NCI-H1092 (cell line): ENCODE results near the gene FLII.
A peak's percentile ranks its signal among the peaks of the same experiment; 100 is the strongest.

Source experiments
- DNase-seq: peaks from one replicate; lab custom pipeline; 2025; lab: John Stamatoyannopoulos, UW

The FLII gene

DNA sequence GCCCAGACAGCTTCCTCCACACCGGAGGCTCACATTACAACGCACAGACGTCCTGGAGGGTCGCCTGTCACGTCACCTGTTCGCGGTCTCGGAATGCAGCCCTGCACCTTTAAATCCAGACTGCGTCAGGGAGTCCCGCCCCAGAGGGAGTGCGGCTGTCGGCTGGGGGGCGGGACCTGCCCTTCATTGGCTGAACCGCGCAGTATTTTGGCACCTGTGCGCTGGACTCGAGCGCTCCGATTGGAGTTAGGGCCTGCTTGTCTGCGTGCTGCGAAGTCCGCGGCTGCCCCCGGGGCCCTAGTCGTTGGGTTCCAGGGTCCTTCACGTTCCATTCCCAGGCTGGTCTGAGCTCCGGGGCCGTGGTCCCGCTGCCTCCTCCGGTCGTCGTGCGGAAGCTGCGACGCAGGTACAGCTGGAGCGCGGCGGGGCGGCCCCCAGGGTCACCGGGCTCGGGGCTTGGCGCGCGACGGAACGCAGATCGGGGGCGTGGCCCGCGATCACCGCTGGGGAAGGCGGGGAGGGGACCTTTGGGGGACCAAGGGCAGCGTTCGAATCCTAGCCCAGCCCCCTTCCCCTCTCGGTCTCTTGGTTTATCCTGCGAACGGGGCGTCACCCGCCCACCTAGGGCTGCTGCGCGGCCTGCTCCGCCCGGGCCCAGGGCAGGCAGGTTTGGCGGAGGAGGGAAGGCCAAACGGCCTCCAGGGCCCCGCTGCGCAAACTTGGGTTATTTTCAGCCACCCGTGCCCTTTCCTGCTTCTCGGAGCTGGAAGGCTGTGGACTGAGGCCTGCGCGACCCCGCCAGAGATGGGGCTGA lies 2.0 kb upstream of the FLII start, which contains the start of gene MIEF2:
Gene MIEF2 (plus strand): TSS at position 331 of the 814 bp plus-strand sequence. CDS start 2,059 bp downstream, outside the sequence.
- peak; percentile 78 for DNase-seq

DNA sequence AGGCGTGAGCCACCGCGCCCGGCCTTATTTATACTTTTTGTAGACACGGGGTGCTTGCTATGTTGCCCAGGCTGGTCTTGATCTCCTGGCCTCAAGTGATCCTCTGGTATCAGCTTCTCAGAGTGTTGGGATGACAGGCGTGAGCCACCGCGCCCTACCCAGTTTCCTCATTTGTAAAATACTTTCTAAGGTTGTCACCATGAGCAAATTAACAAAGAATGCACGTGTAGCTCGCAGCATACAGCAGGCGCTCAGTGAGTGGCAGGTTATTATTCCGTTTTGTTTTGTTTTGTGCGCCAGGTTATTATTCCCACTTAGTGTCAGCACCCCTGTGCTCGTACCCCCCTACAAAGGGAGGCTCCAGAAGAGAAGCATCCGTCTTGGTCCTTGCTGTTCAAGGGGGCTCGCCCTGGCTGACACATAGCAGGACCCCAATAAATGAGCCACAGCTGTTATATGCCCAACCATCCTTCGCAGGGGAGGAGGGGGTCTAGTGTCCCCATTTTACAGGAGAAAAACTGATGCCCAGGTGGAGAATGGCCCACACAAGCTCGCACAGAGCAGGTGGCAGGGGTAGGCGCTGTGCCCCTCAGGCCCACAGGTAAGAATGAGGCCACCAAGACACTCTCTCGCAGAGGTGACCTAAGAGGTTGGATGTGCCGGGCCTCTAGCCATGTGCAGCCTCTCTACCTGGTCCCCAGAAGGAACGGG lies 1.2 kb upstream of the FLII start:
- no peak for DNase-seq

DNA sequence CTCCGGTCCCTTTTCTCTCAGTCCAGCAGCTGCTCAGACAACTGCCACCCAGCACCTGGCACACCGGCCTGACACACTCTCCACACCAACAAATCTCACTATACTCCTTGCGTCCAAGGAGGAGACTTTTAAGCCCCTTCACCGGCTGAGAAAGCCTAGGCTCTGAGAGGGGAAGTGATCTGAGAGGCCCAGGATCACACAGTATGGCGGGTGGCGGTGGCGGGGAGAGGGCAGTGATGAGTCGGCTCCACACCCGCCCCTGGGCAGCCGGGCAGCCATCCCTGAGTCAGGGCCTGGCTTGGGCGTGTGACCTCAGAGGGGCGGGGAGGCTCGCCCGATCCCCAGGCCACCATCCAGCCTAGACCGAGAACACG lies 569 bp downstream of the FLII start:
- no peak for DNase-seq

GRCh38 chr17:18257268-18257981 lies 1.1 kb downstream of the FLII start:
- DNase-seq = no peak

DNA sequence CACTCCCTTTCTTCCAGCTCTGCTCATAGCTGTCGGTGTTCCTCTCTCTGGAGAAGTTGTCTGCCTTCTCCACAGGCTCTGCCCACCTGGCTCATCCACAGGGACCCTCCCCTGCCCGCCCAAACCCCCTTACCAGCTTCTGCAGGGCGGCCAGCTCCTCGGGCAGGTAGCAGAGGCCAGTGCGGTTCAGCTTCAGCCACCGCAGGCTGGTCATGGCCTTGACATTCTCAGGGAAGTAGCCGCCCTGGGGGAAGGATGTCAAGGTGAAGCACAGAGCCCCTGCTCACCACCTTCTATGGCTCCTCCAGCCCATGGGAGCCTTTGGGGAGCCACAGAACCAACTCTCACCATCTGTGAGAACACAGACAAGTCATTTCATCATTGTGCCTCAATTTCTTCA lies 1.8 kb downstream of the FLII start:
- no peak for DNase-seq

GRCh38 chr17:18256351-18256750 lies 2.2 kb downstream of the FLII start:
- DNase-seq = no peak

DNA sequence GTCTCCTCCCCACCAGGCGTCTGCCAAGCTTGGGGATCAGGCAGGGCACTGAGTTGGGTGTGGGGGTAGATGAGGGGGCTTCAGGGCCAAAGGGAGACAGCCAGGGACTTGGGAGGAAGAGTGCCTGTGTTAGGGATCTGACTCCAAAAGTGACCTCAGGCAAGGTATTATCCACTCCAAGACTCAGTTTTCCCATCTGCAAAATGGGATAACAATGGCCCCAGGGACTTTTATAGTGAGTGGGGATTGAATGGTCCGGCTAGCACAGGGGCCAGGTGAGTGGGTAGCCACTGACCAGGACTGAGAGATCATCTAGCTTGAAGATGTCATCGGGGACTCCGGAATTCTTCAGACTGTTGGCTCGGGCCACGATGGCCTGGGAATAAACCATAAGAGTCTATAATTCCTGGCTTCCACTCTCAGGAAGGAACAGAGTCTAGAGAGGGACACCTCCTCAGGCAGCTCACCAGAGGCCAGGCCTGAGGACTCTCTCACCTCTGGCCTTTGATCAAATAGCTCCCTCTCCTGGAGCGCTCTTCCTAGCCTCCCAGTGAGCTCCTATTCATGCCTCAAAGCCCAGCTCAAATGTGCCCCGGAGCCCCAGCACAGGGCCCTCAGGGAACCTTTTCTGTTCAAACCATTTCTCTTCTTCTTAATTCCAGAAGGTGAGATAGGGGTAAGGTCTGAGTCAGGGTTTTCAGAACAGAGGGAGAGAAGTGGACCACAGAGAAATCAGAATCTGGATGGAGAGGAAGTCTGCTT lies 3.5 kb downstream of the FLII start:
- no peak for DNase-seq

GRCh38 chr17:18253947-18254821 lies 4.4 kb downstream of the FLII start:
- DNase-seq = no peak

- DNase-seq = no peak
Measured at GRCh38 chr17:18253187-18253884, 5.2 kb downstream of the FLII start.

GRCh38 chr17:18252160-18252559 lies 6.4 kb downstream of the FLII start:
- DNase-seq = no peak

GRCh38 chr17:18251204-18251603 lies 7.3 kb downstream of the FLII start:
- DNase-seq = no peak

DNA sequence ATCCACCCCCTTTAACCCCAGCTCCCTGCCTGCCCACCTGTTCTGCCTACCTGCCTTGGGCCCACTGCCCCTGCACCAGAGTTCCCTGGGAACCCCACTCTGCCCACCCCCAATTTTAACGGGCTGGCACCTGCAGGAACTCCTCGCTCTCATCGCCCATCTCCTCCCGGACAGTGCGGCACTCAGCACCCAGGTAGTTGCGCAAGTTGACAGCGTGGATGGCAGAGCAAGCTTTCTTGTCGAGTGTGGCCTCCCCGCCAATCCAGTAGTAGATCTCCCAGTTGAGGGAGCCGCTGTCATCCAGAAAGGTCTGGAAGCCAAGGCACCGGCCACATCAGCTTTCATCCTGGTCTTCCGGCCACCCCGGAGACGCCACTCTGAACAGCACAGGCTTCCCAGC lies 7.8 kb downstream of the FLII start:
- DNase-seq = no peak

DNA sequence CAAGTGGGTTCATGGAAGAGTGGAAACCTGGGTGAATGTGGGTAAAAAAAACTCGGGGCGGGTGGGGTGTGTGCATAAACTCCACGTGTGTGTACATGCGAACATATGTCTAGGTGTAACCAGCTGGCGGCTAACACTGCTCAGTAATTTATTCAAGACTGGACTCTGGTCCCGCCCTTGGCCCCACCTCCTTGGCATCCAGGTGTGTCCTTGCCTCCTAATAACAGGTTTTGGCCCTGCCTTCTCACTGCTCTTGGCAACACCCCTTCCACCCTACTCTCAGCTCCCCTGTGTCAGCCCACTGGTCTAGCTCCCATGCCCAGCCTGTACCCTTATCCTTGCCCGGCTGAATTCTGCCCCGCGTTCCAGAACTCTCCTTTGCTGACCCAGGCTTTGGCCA lies 8.3 kb downstream of the FLII start:
- no peak for DNase-seq

DNA sequence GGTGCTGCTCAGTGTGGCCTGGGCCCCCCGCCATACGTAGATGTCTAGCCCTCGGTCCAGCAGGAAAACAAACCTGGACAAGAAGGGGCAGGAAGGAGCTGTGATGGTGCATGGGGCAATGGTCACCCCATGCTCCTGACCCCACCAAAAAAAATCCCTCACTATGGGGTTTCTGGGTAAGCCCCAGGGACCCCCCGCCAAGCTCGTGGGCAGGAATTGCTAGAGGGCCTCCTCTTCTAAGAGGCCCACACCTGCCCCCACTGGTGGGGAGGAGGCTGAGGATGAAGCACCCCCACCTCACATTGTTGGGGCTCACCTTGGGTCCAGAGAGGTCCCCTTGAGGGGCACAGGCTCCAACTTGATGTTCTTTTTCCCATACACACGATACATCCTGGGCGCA lies 9.7 kb downstream of the FLII start:
- DNase-seq = no peak

DNA sequence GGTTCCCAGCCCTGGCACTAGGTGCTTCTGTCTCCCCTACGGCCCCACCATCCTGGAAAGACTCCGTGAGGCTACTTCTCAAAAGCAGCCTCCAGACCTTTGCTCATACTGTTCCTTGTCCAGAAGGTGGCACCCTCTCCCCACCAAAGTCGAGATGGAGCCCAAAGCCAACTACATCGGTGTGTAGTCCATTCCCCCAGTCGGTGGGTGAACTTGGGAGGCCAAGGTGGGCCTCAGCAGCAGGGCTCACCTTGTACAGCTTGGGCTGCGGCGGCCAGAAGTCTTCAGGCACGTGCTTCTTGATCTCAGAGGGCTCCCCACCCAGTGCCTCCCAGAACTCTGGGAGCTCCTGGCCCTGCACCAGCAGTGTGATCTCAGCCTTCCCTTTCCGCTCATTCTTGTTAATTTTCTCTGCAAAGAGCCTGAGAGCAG lies 10.2 kb downstream of the FLII start:
- DNase-seq = peak; percentile 48

- no peak for DNase-seq
Measured at GRCh38 chr17:18247613-18248001, 10.9 kb downstream of the FLII start.

DNA sequence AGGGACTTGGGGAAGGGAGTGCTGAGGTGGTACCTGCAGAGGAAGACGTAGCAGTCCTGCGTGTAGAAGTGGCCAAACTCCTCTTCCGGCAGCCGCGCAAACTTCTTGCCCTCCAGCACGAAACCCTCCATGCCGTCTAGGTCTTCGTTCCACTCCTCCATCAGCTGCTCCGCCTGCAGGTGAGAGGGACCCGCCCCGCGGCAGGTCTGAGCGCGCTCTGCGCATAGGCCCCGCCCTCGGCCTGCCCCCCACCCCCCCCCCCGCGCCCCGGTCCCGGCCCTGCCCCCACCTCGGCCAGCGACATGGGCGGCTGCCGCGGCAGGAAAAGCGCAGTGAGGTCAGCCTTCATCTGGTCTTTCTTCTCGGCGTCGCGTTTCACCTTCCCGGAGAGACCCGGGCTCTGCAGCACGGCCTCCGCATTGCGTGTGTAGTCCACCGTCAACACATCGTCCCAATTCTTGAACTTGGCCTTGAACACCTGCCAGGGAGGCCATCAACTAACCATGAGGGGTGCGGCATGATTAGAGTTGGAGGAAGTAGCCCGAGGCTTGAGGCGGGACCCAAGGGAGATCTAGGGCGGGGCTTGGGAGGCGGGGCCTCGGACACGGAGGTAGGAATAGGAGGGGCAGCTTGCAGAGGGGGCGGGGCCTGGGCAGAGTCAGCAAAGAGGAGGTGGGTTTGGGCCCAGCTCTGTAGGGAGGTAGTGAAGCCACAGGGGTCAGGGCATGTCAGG lies 11.5 kb downstream of the FLII start:
- peak; percentile 3 for DNase-seq

DNA sequence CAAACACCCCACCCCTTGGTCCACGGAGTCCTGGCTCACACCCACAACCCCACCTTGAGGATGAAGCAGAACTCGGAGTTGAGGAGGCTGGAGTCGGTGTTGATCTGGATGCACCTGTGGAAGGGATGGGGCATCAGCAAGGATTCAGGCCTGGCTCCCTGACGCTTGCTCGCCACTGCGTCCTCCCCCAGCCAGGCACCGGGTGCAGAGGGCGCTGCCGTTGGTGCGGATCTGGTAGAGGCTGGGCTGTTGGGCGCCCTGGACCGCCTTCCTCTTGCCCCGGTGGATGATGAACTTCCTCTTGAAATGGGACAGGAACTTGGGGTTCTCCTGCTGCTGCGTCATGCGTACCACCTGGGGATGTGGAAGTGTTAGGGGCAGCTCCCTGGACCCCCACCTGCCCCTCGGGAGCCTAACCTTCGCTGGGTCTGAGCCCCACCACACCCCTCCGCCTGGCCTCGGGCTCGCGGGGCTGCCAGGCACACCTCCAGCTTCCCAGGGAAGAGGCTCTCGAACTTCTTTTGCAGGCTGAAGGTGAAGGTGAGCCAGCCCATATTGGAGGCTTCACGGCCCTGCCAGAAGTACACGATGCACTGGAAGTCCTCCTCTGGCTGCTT lies 12.3 kb downstream of the FLII start:
- DNase-seq = no peak

DNA sequence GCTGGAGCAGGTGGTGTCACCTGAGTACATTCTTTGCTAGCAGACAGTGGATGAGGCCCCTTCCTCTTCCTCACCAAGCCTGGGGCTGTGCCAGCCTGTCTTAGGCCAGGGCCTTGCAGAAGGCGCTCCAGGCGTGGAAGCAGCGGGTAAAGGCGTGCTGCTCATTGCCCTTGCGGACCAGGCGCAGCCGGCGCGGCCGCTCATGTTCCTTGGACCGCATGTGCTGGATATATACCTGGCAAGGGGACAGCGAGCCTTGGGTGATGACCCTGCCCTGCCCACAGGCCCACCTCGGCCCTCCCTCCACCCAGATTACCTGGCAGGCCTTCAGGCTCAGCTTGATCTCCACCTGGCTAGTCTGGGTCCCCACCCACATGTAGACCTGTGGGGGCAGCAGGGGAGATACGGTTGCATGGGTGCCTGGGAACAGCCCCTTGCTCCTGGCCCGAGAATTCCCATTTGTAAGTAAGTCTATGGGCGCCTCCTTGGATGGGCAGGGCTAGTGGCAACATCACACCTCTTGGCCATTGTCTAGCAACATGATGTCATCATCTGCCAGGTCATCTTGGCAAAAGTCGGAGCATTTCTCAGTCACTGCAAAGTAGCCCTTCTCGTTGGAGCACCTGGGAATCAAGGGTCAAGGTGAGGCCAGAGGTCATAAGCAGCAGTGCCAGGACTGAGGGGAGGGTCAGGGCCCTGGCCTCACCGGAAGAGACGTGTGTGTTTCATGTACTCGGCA lies 13.3 kb downstream of the FLII start:
- DNase-seq = no peak
